GM19193 (cell line): ENCODE data around the gene SLC41A3.
"Not testable (repeated sequence)": the region's sequence is repeated elsewhere in the genome, so short reads cannot be mapped to it uniquely, and the experiment has no call there.

Experiments
- POLR2A ChIP-seq: IDR thresholded peaks from 4 replicates; pipeline ENCODE4 v1.6.1; 2011; ENCODE audit not compliant: insufficient read depth, insufficient read length; ENCODE audit errors: extremely low read depth

SLC41A3 gene

DNA sequence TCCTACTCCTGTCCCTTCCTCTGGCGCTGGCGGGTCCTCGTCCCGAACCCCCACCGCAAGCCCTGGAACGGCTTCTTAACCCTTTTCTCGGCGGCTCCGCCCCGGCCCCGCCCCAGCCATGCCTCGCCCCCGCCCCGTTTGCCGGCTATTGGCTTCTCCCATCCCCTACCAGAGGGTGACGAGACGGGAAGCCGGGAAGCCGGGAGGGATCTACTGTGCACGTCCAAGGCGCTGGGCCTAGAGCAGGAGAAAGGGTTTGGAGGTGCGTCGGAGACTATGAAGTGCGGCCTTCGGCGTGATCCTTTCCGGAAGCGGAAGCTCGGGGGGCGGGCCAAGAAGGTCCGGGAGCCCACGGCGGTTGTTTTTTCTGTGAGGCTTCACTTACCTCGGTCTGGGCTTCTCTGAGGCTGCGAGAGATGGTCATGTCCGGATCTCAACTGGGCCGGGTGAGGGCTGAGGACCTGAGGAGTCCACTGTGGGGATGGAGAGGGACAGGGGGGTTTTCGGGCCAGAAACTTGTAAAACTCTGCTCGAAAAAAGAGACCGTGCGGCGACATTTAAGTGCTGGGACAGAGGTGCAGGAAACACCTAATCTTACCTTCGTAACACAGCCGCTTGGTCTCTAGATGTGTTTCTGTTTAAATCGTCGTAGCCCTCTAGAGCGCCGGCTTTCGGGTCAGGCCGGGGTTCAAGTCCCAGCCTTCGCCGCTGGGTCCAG lies 93.5 kb downstream of the SLC41A3 start:
- TF ChIP-seq POLR2A = peak; percentile 75

GRCh38 chr3:125968701-125969592 lies 115.0 kb downstream of the SLC41A3 start, which contains the start of gene ROPN1B:
Gene ROPN1B, plus strand, starts transcription at chr3:125969178. Its CDS starts 2,877 bp downstream, at chr3:125972055.
- TF ChIP-seq POLR2A = not testable (repeated sequence)

GRCh38 chr3:125967156-125967555 lies 116.8 kb downstream of the SLC41A3 start:
- no peak for TF ChIP-seq POLR2A

DNA sequence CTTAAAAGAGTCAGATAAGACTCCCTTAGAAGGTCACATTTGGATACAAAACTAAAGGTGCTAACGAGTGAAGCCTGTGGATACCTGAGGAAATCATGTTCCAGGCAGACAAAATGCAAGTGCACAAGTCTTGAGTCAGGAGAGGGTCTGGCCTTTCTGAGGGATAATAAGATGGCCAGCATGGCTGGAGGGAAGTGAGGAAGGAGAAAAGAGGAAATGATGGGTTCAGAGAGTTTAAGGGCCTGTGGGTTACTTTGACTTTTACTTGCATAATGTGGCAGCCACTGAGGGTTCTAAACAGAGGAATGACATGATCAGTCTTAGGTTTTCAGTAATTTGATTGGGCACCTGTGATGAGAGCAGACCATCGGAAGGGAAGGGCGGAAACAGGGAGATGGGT lies 118.4 kb downstream of the SLC41A3 start:
- no peak for TF ChIP-seq POLR2A

- TF ChIP-seq POLR2A = no peak
Measured at GRCh38 chr3:125961289-125961589, 122.7 kb downstream of the SLC41A3 start.

GRCh38 chr3:125960456-125961288 lies 123.3 kb downstream of the SLC41A3 start:
- TF ChIP-seq POLR2A = no peak

DNA sequence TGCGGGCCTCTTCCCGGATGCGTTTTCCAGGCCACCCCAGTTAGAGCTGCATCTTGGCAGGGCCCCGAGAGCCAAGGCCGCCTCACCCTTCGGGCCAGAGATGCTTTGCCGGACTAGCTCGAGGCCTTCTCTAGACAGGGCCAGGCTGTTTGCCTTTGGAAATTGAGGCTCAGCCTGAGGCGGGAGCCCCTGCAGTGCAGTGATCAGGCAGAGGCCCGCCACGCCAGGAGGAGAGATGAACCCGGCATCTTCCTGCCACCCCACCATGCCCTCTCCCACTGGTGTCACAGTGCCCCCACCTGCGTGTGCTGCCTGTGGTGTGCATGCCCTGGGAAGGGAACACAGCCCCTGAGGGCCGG lies 123.9 kb downstream of the SLC41A3 start:
- no peak for TF ChIP-seq POLR2A

GRCh38 chr3:125959317-125960065 lies 124.4 kb downstream of the SLC41A3 start:
- TF ChIP-seq POLR2A = no peak

DNA sequence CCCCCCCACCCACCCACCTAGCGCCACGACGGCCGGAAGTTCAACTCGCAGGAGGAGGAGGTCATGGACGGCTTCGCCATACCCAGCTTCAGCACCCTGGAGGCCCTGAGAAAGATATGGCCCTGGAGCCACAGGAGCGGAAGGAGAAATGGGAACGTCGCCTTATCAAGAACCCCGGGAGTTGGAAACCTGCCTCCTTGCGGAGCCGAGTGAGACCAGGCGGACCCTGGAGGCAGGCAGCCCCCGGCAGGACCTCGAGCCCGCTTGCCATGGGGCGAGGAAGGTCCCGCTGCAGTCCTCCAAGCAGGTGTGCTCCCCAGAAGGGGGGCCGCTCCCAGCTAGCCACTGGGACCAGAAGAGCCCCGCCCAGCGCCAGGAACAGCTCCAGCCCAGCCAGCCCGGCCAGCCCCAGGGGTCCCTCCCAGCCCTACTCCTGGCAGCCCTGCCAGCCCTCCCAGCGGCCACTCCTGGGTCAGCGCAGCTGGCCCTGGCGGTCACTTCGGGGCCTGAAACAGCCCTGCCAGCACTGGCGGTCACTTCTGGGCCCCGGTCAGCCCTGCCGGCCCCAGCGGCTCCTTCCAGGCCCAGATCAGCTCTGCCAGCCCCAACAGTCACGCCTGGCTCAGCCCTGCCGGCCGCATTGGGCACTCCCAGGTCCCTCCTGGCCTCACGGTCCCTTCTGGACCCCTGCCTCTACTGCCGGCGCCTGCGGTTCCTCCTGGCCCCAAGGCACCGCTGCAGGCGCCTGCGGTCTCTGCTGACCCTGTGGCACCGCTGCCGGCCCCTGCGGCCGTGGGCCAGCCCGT lies 125.2 kb downstream of the SLC41A3 start:
- TF ChIP-seq POLR2A = no peak

- no peak for TF ChIP-seq POLR2A
Measured at GRCh38 chr3:125957674-125958510, 126.0 kb downstream of the SLC41A3 start.
